Glomerular visceral epithelial cell (primary cell): ENCODE data around the gene DHRS7.
"Not testable (repeated sequence)": the region's sequence is repeated elsewhere in the genome, so short reads cannot be mapped to it uniquely, and the experiment has no call there.

Experiments
- DNase-seq: peaks from one replicate; pipeline ENCODE4 v3.0.0-alpha.2; 2016; ENCODE audit errors: extremely low spot score

The DHRS7 gene

GRCh38 chr14:60133487-60133886 lies 31.7 kb downstream of the DHRS7 start:
- no peak for DNase-seq

GRCh38 chr14:60125918-60126317 lies 39.3 kb downstream of the DHRS7 start:
- no peak for DNase-seq

GRCh38 chr14:60116181-60116580 lies 49.0 kb downstream of the DHRS7 start:
- DNase-seq: no peak

- no peak for DNase-seq
Measured at GRCh38 chr14:60114881-60115280, 50.3 kb downstream of the DHRS7 start.

GRCh38 chr14:60111732-60112131 lies 53.5 kb downstream of the DHRS7 start:
- DNase-seq: no peak

GRCh38 chr14:60107477-60107876 lies 57.7 kb downstream of the DHRS7 start:
- no peak for DNase-seq

GRCh38 chr14:60106339-60106738 lies 58.9 kb downstream of the DHRS7 start:
- peak; percentile 74 for DNase-seq

- DNase-seq: peak; percentile 38
Measured at GRCh38 chr14:60102389-60102788, 62.8 kb downstream of the DHRS7 start.

GRCh38 chr14:60101786-60102185 lies 63.4 kb downstream of the DHRS7 start:
- peak; percentile 7 for DNase-seq

- DNase-seq: not testable (repeated sequence)
Measured at GRCh38 chr14:60099855-60100254, 65.3 kb downstream of the DHRS7 start.

GRCh38 chr14:60097974-60098373 lies 67.2 kb downstream of the DHRS7 start:
- DNase-seq: no peak

GRCh38 chr14:60095781-60096450 lies 69.3 kb downstream of the DHRS7 start:
- DNase-seq: no peak

GRCh38 chr14:60095231-60095630 lies 70.0 kb downstream of the DHRS7 start:
- no peak for DNase-seq

- peak; percentile 85 for DNase-seq
Measured at GRCh38 chr14:60094306-60094897, 70.8 kb downstream of the DHRS7 start.
